Right atrium auricular region (tissue), 2 donors: ENCODE results near the gene C19orf81. TPM values are rescaled to one million over a fixed set of nuclear protein-coding genes. Genes with fewer than 3 reads are reported as not detected.
A peak's percentile ranks its signal among the peaks of the same experiment; 100 is the strongest.

Experiments used
- DNase-seq: peaks from one replicate; pipeline ENCODE4 v3.0.0-alpha.2; 2019; ENCODE audit warnings: low spot score
- H3K27ac ChIP-seq, 2 donors: fragments of 200-600 bp; sonication (generic); 1 replicate in 1 of 2; 2 replicates in 1 of 2; pipeline ENCODE4 v1.5.1; 2016 to 2019
- H3K27me3 ChIP-seq, 2 donors: fragments of 200-600 bp; sonication (generic); one replicate each; pipeline versions ENCODE4 v1.5.1 to v1.6.0; 2017 to 2019
- H3K36me3 ChIP-seq: fragments of 200-600 bp; sonication (generic); one replicate; pipeline ENCODE4 v1.5.1; 2016
- H3K4me1 ChIP-seq, 2 donors: fragments of 200-600 bp; sonication (generic); one replicate each; pipeline versions ENCODE4 v1.5.1 to v1.6.0; 2017 to 2019
- H3K4me3 ChIP-seq, 2 donors: fragments of 200-600 bp; sonication (generic); 1 replicate in 1 of 2; 2 replicates in 1 of 2; pipeline ENCODE4 v1.5.1; 2017 to 2019; ENCODE audit warnings: mild to moderate bottlenecking in 1 of 2, moderate library complexity in 1 of 2
- H3K9me3 ChIP-seq, 2 donors: fragments of 200-600 bp; sonication (generic); one replicate each; pipeline ENCODE4 v1.5.1; 2019
- total RNA-seq, 2 donors: library from RNA; depleted of rRNA; stranded (reverse); fragments of >200 nt; gene quantifications; one replicate each; pipeline ENCODE4 v1.1.0, GENCODE V29; 2016
- TF ChIP-seq, protein P1 (sequence below), 2 donors: fragments of 200-600 bp; sonication (generic); IDR thresholded peaks; one replicate each; pipeline ENCODE4 v1.5.1; 2019; ENCODE audit warnings: antibody characterized with exemption in 2 of 2

C19orf81 gene
- total RNA-seq, 2 donors from 2014 or later, result 4.6 TPM; not detected in 1

DNA sequence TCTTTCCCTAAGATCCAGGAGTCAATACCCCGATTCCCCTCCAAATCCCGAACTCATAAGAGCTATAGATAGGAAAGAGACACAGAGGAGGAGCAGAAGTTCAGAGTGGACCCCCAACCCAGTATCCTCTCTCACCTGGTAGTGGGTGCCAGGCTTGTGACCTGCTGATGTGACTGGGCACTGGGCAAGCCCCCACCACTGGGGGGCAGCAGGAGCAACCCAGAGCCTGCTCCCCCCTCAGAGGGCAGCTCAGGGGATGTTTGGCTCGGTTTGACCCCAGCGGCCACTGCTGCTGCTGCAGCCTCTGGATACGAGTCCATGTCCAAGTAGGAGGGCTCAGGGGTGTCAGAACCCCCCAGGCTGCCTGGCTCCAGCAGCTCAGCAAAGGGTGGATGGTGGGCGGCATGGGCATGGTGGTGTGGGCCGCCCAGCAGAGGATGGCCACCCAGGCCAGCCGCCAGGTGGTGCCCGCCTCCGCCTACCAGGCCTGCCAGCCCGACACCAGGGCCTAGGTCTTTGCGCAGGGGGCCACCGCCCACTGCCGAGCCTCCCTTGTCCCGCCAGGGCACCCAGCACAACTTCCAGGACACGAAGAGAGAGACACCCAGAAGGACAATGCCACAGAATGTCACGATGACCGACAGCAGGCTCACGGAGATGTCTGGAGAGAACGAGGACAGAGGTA, 17.0 kb upstream of the C19orf81 start:
- Histone ChIP-seq H3K36me3 (no peaks in the 10 kb centered on the region), H3K27me3 (no peaks in the 10 kb centered on the region), H3K4me3 (no peak overlapping the region), H3K9me3 (peaks cover 7 to 28% of the 10 kb centered on the region in 2 donors), H3K27ac (no peak overlapping the region), H3K4me1 (no peaks in the 10 kb centered on the region)
- TF ChIP-seq, protein P1, sequence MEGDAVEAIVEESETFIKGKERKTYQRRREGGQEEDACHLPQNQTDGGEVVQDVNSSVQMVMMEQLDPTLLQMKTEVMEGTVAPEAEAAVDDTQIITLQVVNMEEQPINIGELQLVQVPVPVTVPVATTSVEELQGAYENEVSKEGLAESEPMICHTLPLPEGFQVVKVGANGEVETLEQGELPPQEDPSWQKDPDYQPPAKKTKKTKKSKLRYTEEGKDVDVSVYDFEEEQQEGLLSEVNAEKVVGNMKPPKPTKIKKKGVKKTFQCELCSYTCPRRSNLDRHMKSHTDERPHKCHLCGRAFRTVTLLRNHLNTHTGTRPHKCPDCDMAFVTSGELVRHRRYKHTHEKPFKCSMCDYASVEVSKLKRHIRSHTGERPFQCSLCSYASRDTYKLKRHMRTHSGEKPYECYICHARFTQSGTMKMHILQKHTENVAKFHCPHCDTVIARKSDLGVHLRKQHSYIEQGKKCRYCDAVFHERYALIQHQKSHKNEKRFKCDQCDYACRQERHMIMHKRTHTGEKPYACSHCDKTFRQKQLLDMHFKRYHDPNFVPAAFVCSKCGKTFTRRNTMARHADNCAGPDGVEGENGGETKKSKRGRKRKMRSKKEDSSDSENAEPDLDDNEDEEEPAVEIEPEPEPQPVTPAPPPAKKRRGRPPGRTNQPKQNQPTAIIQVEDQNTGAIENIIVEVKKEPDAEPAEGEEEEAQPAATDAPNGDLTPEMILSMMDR (IDR thresholded peaks at IDR 0.05), result no peak
- DNase-seq, result no peak

DNA sequence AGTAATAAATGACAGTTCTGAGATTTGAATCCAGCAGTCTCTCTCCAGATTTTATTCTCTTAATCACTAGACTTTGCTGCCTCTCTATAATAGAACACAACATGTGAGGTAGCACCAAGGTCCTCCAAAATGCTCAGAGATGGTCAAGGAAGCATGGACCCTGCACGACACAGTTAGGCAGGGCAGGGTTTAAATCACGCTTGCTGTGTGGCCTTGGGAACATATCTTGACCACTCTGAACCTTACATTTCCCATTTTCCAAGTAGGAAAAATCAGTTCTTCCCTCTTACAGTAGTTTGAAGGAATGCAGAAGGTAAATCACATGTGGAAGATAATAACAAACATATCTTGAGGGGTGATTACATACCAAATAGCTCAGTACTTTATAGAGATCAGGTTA, 15.9 kb upstream of the C19orf81 start:
- Histone ChIP-seq H3K27me3 (no peaks in the 10 kb centered on the region), H3K9me3 (peaks cover 7 to 28% of the 10 kb centered on the region in 2 donors), H3K4me1 (no peaks in the 10 kb centered on the region), H3K36me3 (no peaks in the 10 kb centered on the region), H3K4me3 (no peak overlapping the region), H3K27ac (no peak overlapping the region)
- DNase-seq, result no peak
- TF ChIP-seq, protein P1 (IDR thresholded peaks at IDR 0.05), result no peak

DNA sequence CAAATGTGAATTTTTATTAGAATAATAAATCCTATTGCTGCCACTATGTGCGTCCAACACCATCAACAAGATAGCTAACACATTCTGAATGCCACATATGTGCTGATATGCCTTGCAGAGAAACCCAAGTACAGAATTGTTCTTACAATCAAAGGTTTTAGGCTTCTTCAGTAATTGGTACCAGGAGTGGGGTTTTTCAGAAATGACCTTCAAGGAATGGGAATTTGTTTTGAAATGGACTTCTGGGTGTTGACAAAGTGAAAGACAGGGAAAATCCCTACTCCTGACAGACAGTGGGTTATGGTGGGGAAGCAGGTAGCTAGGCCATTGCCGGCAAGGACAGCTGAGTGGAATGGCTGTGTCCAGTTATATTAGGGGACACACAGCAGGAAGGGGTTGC, 15.3 kb upstream of the C19orf81 start:
- TF ChIP-seq, protein P1 (IDR thresholded peaks at IDR 0.05), result no peak
- H3K4me3 ChIP-seq, result no peak overlapping the region
- no peaks in the 10 kb centered on the region for H3K36me3 ChIP-seq
- no peak overlapping the region for H3K27ac ChIP-seq
- no peaks in the 10 kb centered on the region for H3K27me3 ChIP-seq
- no peak for DNase-seq
- H3K9me3 ChIP-seq, result peaks cover 7 to 28% of the 10 kb centered on the region in 2 donors
- peaks cover 0 to 3% of the 10 kb centered on the region in 2 donors for H3K4me1 ChIP-seq

DNA sequence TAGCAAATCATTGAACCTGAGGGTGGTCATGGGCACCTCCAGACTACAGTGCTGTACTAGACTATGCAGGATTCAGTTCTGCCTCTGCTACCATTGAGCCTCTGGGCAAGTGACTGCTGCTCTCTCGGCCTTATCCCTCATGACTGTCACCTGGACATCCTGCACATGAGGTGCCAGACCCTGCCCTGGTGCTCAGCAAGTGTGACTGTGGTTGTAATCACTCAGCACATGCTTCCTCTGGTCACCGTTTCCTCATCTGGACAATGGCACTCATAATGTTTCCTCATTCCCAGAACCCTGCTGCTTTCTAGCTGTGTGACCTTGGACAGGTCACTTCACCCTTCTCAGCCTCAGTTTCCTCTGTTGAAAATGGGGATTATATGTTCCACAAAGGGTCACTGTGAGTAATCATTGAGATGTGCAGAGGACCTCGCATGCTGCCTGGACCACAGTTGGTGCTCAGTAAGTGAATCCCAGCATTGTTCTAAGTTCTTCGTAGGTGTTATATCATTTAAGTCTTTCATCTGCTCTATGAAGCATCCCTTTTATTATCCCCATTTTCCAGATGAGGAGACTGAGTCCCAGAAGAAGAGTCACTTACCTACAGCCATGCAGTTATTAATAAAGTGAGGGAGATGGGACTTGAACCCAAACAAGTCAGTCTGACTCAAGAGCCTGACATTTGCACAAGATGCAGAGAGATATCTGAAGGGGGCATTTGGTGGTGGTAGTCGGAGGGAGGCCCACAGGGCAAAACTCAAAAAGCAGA, 12.7 kb upstream of the C19orf81 start:
- H3K27ac ChIP-seq, result no peak overlapping the region
- no peak for DNase-seq
- no peaks in the 10 kb centered on the region for H3K27me3 ChIP-seq
- TF ChIP-seq, protein P1 (IDR thresholded peaks at IDR 0.05), result no peak
- H3K36me3 ChIP-seq, result no peaks in the 10 kb centered on the region
- H3K4me3 ChIP-seq, result no peak overlapping the region
- H3K4me1 ChIP-seq, result peaks cover 0 to 9% of the 10 kb centered on the region in 2 donors
- peaks cover 7 to 28% of the 10 kb centered on the region in 2 donors for H3K9me3 ChIP-seq

DNA sequence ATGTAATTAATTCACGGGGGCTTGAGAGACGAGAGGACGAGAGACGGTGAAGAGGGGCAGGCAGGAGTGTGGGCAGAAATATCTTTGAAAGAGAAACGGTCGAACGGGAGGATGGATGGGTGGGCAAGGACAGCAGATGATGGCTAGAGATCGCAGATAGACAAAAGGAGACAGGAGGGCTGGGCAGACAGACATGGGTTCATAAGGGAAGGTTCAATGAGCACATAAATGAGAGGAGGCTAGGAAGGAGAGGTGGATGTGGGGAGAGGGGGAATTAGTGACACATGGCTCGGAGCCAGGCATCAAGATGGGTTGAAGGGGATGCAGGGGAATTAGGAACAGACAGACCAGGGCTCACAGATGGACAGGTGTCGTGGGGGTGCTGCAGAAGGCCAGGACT, 10.6 kb upstream of the C19orf81 start:
- H3K27ac ChIP-seq, result no peak overlapping the region
- DNase-seq, result no peak
- H3K4me3 ChIP-seq, result peak overlapping the region in 1 of 2 donors; percentile 58
- no peaks in the 10 kb centered on the region for H3K36me3 ChIP-seq
- TF ChIP-seq, protein P1 (IDR thresholded peaks at IDR 0.05), result no peak
- H3K4me1 ChIP-seq, result peaks cover 0 to 9% of the 10 kb centered on the region in 2 donors
- peaks cover 3 to 16% of the 10 kb centered on the region in 2 donors for H3K9me3 ChIP-seq
- no peaks in the 10 kb centered on the region for H3K27me3 ChIP-seq
